HG02571 (cell line): Measurements from ENCODE around the gene USP15.
"Not testable (repeated sequence)": the region's sequence is repeated elsewhere in the genome, so short reads cannot be mapped to it uniquely, and the experiment has no call there.

Experiments used
- ATAC-seq: cut with Tn5 transposase; IDR thresholded peaks from one replicate; pipeline ENCODE4 v1.9.1; 2021; ENCODE audit warnings: mild to moderate bottlenecking, moderate library complexity; ENCODE audit not compliant: unreplicated experiment

The USP15 gene

DNA sequence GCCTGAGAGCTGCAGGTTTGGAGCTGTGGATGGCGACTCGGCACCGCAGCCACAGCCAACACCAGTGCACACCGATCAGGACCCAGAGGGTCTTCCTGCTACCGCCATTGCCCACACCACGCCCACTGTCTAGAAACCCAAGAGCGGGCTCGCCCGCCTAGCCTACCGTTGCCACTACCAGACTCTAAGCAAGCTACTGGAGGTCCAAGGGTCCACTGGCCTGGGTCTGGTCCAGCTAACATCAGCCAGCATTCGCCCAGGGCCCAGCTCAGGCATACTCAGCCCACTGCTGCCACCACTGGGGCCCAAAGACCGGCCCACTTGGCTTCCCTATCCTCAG lies 175.9 kb downstream of the USP15 start:
- ATAC-seq: no peak

GRCh38 chr12:62438098-62438692 lies 178.0 kb downstream of the USP15 start:
- no peak for ATAC-seq

DNA sequence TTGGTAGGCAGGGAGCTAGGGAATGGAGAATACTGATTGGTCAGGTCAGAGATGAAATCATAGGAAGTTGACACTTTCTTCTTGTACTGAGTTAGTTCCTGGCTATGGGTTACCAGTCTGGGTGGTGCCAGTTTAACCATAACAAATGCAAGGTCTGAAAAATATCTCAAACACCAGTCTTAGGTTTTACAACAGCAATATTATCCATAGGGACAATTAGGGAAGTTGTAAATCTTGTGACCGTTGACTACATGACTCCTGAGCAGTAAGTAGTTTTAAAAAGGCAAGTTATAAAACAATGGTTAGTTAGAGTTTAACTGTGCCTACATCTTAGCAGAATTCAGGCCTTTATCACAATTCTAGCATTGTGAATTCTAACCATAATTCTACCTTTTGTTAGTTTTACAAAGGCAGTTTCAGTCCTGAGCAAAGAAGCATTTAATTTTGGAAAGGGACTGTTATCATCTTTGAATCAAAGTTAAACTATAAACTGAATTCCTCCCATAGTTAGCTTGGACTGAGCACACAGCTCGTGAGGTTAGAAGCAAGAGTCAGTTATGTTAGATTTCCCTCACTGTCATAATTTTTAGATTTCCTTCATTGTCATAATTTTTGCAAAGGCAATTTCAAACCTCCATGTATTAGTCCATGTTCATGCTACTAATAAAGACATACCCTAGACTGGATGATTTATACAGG lies 186.7 kb downstream of the USP15 start:
- ATAC-seq: no peak

DNA sequence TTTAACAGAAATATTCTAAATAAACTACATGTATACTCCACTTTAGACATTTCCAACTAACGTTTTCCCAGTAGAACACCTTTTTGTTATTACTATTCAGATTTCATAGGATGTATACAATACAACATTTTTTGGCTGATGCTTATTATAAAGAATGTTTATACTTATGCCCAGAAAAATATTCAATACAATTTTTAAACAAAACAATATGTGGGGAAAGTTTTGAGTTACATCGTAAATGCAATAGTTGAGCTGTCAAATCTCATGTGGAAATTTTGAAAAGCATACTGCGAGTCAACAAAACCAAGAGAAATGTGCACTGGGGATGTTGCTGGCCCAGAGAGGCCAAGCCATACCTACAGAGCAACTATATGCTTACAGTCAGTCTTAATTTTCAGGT lies 188.2 kb downstream of the USP15 start:
- ATAC-seq: no peak

GRCh38 chr12:62455429-62455828 lies 195.2 kb downstream of the USP15 start:
- ATAC-seq: not testable (repeated sequence)

GRCh38 chr12:62458626-62459025 lies 198.4 kb downstream of the USP15 start:
- no peak for ATAC-seq

- ATAC-seq: no peak
Measured at GRCh38 chr12:62459976-62460375, 199.8 kb downstream of the USP15 start.

GRCh38 chr12:62461171-62461837 lies 201.1 kb downstream of the USP15 start:
- not testable (repeated sequence) for ATAC-seq

DNA sequence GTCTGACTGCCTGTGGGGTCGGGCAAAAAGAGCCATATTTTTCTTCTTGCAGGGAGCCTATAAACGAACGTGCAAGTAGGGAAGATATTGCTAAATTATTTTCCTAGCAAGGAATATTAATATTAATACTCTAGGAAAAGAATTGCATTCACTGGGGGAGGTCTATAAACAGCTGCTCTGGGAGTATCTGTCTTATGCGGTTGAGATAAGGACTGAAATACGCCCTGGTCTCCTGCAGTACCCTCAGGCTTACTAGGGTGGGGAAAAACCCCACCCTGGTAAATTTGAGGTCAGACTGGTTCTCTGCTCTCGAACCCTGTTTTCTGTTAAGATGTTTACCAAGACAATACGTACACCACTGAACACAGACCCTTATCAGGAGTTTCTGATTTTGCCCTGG lies 203.0 kb downstream of the USP15 start:
- ATAC-seq: not testable (repeated sequence)
